Epidermal melanocyte (primary cell): ENCODE measurements around the gene BCAS1.
A peak's percentile ranks its signal among the peaks of the same experiment; 100 is the strongest.
"Not testable (repeated sequence)": the region's sequence is repeated elsewhere in the genome, so short reads cannot be mapped to it uniquely, and the experiment has no call there.

Experiments used
- DNase-seq: peaks from one replicate; pipeline ENCODE4 v3.0.0; 2011; ENCODE audit warnings: low spot score; ENCODE audit not compliant: insufficient read length

BCAS1 gene

DNA sequence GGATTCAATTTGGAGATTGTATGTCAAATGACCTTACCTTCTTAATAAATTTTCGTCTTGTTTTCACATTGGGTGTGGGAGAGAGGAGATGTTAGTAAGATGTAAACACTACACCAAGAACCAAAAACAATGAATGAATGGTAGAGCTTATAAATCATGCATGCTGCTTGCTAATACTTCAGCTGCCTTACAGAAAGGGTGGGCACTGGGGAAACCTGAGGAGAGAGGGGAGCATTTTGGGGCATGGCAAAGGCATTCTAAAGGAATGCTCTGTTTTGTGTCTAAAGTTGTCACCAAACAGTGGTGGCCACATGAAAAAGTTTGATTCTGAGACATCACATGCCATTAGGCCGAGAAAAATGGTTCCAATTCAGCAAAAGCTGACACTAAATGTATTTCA, 80.4 kb downstream of the BCAS1 start:
- DNase-seq: no peak

DNA sequence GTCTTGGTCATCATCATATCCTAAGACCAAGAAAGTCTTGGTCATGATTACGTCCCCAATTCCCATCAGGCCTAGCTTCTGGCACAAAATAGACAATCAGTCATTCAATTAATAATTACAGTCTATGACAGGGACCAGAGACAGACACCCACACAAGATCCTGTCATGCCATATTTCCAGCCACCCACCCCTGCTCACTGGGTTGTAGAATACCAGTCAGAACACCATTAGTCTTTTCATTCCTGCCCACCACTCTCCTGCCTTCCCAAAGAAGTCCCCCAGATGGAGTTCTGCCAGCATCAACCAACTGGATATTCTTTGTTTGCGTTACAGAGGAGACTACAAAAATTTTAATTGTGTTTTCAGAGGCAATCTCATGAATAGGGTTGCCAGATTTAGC, 81.0 kb downstream of the BCAS1 start:
- no peak for DNase-seq

DNA sequence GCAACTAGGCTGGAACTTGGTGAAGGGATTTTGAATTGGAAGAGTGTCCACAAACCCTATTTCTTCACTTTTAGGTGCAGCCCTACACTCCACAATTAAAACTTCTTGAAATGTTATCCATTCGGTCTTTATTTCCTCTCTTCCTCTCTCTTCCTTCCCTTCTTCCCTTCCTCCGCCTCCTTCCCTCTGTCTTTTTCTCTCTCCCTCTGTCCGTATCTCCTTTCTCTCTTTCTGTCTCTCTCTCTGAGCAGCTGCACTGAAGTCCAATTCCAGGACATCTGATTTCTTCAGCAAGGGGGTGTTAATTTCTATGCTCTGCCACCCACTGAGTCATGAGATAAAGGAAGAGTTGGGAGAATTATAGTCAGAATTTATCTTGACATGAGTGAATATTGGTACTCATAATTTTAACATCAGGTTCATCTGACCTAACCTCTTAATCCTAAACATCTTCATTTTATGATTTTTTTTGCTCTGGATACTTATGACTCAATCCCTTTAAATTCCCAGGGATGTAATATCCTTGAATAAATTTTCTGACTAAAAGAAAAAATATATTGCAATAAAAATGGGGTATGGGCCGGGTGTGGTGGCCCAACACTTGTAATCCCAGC, 84.2 kb downstream of the BCAS1 start:
- no peak for DNase-seq

DNA sequence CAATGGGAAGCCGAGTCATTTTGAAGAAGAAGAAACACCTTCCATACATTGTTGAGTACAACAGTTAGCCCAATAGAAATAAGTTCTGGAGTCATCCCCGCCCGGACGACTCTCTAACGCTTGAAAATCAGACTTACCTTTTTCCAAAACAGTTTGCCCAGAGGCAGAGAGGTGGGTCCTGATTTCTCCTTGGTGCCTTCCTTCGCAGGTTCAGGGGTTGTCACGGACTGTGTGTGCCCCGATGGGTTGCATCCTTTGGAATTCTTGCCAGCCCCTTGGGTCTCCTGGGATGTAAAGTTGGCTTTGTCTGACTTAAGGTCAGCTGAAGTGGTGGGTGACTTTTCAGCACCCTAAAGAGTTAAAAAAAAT, 85.3 kb downstream of the BCAS1 start:
- DNase-seq: no peak

DNA sequence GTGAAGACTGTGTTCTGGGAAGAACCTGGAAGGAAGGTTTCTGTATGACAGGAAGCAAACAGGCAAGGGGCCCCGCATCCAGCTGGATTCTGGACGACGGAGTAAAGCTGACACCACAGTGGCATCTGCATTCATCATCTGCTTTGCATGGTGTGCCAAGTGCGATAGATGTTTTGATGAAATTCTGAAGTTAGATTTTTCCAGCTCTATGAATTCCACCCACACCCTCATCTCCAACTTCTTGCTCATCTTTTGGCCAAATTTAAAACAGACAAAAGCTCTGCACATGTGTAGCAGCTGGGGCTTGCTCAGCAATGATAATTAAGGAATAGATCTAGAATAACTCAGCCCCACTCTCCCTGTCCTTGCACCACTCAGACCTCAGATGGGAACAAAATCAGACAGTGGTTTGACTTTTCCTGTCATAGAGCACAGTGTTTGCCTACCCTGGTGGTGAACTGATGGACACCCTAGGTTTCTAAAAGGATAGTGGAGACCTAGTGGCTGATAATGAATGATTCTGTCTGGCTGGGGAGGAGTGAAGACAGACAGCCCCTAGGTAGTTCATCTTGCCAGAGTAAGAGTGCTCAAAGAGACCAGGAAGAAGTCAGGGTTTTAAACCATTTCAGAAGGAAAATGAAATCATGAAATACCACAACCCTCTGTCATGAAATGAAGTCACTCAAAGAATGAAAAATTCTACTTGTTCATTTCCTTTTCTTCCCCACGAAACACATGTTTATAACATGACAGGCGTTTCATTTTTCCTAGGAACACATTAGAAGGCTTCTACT, 85.8 kb downstream of the BCAS1 start:
- peak; percentile 38 for DNase-seq

DNA sequence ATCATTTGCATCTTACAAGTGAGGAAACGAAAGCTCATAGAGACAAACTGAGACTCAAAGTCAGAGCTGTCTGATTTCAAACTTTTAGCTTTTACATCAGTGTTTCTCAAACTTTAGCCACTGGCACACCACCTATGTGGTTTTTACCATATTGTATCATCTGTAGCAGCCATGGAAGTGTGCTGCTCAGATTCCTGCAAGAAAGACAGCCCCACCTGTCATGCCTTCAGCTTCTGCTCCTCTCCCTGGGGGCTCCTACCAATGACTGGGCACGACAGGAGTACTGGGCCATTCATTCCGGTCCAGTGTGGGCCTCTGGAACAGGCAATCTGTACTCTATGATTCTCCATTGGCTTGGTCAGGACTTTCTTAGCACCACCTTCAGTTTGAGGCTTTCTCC, 87.0 kb downstream of the BCAS1 start:
- DNase-seq: no peak

DNA sequence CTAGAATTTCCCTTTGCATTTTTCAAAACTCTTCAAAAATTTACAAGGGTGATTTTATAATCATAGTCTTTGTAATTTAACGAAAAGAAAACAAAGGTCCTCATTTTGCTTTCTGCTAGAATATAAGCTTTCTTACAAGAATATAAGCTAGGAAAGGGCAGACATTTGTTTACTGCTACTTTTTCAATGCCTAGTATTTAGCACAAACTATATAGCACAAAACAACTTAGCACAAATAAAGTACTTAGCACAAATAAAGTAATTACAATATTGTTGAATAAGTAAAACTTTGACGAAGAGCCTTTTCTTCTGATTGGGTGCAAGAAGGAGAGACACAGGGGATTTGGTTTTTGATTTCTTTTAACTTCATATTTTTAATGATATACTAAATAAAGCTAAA, 87.8 kb downstream of the BCAS1 start:
- no peak for DNase-seq

DNA sequence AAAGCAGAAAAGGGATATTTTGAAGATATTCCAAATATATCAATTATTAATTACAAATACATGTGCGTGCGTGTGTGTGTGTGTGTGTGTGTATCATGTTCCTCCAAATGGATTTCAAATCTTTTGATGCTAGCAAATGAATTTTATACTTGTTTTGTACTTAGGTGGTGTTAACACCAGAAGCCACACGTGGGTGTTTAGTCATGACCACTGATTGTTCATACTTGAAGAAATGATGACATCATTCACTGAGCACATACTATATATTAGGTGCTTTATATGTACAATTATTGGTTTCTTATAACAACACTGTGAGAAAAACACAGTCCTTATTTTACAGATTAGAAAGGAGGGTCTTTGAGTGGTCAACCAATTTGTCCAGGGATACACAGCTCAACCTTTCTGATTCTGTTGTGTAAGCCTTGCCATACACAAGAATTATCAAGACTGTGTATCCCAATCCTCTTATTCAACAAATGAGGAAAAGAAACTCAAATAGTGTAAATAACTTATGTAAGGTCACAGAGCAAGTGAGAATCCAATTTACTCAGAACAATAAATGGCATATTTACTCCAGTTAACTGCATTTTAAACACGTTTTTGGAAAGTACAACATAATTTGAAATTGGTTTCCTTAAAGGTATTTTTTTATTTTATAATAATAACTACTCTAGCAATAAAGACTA, 88.5 kb downstream of the BCAS1 start:
- no peak for DNase-seq

DNA sequence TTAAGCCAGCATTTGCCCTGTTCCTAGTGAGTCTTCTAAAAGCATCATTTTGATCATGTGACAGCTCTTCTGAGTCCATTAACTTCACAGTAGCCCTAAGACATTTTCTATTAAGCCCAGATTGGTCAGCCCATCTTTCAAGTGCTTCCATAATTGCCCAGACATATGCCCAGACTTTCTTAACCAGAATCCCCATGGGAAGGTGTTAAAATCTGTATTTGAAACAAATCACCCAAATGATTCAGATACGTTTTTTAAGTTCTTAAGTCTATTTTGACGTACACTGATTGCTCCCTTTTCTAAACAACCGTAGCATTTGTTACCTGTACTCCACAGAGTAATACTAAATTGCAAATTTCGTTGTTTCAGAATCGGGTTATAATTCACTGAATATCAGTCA, 89.3 kb downstream of the BCAS1 start:
- no peak for DNase-seq

DNA sequence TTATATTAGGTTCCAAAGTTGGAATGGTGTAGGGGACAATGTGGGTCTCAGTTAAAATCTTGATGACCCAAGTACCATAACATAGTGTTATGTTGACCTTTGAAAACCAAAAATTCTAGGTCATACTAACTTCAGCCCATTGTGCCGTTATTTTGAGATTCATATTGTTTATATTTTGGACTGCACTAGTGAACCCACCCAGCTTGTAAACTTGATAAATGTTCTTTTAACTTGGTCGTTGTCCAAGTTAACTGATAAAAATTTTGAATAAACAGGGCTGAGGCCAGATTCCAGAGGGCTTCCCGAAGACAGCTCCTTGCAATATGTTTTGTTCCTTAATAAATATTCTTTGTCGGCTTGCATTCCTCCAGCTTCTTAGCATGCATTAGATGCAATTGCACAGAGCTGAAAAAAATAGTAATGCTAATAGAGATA, 90.3 kb downstream of the BCAS1 start:
- DNase-seq: no peak

DNA sequence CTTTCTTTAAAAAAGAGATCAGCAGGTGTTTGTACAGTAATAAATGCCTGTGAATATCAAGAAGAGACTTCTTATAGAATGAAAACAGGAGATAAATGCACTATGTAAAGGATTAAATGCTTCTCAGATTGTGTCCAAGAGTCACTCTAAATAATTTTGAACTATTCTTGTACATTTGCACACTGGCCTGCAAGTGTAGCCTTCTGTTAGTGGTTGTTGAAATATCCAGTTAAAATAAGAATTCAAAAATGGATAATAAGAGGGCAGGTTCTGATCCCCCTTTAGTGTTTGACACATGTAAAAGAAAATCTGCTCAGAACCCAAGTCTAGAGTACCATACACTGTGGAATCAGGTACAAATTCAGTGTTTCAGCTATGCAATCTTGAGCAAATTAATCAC, 91.9 kb downstream of the BCAS1 start:
- no peak for DNase-seq

DNA sequence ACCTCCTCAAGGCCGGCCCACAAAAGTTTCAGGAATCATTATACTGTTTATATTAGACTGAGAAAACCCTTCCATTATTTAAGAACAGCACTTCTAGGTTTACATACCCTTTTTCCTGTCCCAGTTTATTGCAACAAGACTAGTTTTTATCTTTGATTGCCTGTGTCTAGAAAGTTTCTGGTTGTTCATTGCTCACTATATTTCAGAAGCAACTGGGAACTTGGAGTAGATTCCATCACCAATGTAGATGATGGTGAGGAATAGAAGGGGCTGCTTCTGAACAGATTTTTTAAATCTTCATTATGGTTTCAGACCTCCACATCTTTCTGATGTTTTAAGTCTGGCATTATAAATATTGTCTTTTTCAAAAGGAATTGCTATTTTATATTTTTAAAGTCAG, 93.0 kb downstream of the BCAS1 start:
- no peak for DNase-seq

DNA sequence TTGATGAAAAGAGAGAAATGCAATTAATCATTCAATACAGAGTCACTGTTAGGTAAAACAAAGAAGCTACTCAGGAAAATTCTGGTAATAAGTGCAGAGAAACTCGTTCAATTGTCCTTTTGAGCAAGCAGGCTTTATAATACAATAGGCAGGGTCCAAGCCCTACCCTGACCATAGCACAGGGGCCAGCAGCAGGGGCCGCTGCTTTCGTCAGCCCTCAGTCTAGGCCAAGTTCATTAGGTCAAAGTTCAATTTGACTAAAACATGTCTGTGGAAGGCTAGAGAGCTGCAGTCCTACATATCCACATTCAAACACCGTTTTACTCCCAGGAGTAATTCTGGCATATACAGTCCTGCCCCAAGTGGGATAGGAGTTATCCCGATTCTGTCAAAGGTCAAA, 94.6 kb downstream of the BCAS1 start:
- no peak for DNase-seq

DNA sequence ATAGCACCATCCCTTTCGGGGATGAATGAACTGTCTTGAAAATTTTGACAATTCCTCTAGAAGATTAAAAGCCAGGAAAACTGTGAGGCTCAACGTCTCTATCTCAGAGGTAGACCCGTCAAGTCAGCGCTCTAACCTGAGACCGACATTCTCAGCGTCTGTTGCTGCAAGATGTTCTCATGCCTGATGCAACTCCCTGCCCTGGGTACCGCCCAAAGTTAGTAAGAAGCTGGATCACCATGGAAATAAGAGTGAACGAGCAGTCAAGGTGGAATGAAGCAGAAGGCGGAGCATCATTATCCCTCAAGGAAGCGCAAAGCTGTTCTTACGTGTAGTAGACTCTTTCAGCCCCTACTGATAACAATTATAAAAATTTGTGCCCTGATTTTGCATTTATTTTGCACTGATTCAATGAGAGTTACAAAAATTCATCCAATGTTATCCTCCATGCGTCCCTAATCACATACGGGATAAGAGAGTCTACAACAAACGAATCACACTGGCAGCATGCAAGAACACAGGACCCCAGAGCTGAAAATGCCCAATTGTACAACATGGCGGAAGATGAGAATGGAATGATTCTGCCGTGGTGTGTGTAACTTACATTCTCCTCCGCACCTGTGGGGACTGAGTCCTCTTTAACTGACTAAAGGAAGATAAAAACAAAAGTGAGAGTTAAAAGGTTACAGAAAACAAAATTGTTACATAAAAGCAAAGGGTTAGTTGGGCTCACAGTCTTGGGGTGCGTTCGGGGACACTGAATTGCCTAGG, 95.4 kb downstream of the BCAS1 start:
- DNase-seq: no peak

DNA sequence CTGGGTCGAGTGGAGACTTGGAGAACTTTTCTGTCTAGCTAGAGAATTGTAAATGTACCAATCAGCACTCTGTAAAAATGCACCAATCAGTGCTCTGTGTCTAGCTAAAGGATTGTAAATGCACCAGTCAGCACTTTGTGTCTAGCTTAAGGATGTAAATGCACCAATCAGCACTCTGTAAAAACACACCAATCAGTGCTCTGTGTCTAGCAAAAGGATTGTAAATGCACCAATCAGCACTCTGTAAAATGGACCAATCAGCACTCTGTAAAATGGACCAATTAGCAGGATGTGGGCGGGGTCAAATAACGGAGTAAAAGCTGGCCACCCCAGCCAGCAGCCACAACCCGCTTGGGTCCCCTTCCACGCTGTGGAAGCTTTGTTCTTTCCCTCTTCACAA, 96.5 kb downstream of the BCAS1 start:
- not testable (repeated sequence) for DNase-seq

DNA sequence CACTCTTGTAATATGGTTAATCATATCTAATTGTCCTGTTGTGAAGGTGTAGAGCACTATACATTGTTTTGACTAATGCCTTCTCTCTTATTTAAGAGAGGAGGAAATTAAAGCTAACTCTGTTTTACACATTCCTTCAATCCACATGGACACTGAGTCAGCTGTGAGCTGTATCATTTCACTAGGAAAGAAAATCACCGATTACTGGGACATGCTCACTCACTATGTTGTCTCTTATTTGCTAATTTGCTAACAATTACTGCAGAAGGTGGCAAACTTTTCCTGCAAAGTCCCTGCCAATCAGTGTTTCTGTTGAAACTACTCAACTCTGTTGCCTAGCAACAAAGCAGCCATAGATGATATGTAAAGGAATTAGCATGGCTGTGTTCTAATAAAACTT, 98.2 kb downstream of the BCAS1 start:
- DNase-seq: no peak

DNA sequence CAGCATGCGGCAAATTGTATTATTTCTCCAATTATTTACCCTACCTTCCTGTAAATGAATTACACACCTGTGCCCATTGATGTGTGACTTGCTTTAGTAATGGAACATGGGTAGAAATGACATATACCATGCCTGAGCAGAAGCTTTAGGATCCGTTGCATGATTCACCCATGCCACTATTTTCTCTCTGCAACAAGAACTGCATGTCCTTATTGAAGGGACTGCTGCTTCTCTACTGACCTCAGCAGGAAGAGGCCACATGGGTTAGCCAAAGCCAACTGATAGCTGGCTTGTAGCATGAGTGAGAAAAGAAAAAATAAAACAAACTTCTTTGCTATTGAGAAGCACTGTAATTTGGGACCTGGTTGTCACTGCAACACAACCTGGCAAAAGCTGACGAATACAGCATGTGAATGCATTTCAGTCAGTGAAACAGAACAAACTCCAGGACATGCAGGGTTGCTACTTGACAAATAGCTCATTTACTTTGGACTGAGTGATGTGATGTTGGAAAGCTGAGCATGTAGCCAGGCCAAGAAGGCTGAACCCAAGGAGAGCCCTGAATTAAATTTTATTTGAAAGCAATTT, 99.2 kb downstream of the BCAS1 start:
- no peak for DNase-seq

DNA sequence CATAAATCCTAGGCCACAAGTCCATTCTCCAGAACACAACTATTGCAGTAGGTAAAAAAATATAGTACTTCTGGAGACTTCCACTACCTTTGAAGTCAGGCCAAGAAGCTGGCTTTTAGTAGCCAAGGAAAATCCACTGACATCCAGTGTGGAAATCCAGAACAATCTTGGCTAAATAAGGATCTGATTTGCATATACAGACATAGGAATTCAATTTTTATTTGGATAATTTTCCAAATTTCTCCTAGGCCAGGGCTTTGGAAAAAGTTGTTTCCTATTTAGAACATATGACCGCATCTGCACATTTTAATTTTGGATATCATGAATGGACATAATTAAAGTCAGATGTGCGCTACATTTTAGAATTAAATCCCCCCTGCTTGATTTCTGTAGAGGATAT, 100.2 kb downstream of the BCAS1 start:
- DNase-seq: no peak

DNA sequence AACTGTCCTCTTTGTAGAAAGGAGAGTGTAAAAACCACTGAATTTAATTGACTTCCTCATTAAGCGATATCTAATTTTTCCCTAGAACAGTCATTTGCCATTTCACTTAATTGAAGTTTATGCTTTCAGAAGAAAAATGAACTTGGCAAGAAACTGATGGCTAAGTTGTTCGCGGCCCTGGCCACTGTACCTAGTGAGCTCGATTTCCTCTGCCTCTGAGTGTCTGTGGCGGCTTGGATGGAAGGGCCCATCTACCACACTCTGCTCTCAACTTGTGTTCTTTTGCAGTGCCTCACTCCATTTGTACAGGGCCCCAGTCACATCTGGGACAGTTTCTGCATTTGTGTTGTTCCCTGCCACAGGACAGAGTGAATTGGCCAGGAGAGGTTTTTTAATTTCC, 102.9 kb downstream of the BCAS1 start:
- no peak for DNase-seq

DNA sequence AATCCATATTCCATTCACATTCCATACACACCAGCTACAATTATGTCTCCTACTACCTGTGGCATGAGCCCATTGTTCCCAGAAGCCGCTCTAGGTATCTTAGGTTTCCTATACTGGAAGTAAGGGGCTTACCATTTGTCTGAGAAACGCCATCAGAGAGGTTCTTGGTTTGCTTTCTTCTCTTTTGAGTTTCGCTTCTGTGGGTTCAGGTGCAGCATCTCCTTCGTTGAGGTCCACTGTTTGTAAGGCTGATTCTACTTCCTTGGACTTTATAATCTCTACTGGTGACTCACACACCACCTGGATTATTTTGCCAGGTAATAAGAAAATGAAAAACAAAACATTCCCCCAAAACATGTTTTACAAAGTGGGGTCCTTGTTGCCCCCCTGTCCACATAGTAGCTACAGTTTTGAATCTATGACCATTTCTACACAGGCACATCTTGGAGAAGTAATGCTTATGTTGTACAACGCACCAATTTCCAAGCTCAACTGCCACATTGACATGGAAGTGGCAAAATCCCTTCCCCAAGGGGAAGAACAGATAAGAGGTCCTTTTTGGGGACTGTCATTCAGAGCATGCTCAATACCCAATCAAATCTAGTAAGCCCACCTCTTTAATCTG, 103.5 kb downstream of the BCAS1 start:
- no peak for DNase-seq
